H1 (cell line): Measurements from ENCODE around the gene PHAX. TPM values are rescaled to one million over a fixed set of nuclear protein-coding genes. Genes with fewer than 3 reads are reported as not detected.

Source experiments
- BCL11A ChIP-seq, 2 experiments: IDR thresholded peaks; one replicate each; pipeline ENCODE4 v1.6.1; 2011; ENCODE audit warnings: low read depth in 2 of 2, low read length in 2 of 2, mild to moderate bottlenecking in 2 of 2
- GTF2F1 ChIP-seq: IDR thresholded peaks from 2 replicates; pipeline ENCODE4 v1.6.1; 2012; ENCODE audit warnings: low read depth, low read length, improper control_type of control experiment, borderline replicate concordance
- HDAC2 ChIP-seq, 2 experiments: fragments of 300-600 bp in 1 of 2; sonication (generic) in 1 of 2; IDR thresholded peaks; 2 replicates each; pipeline ENCODE4 v1.6.1; 2011 to 2012; ENCODE audit warnings: low read depth in 2 of 2, low read length in 2 of 2, mild to moderate bottlenecking in 2 of 2, moderate library complexity in 2 of 2, borderline replicate concordance in 1 of 2, inconsistent platforms in 1 of 2
- POU5F1 ChIP-seq: IDR thresholded peaks from 2 replicates; pipeline ENCODE4 v1.6.1; 2011; ENCODE audit warnings: low read depth, mild to moderate bottlenecking, low read length, moderate library complexity
- RNF2 ChIP-seq: fragments of 200-900, 300-1000 bp; sonication (generic); IDR thresholded peaks from 2 replicates; pipeline ENCODE4 v1.7.1; 2016; ENCODE audit warnings: borderline replicate concordance, low read depth, mild to moderate bottlenecking, antibody characterized with exemption, low read length; ENCODE audit not compliant: poor library complexity, severe bottlenecking; ENCODE audit errors: missing control alignments
- SAP30 ChIP-seq: fragments of 300-600 bp; sonication (generic); IDR thresholded peaks from 2 replicates; pipeline ENCODE4 v1.7.1; 2012; ENCODE audit warnings: low read length, moderate library complexity, mild to moderate bottlenecking, inconsistent platforms; ENCODE audit not compliant: insufficient read depth, insufficient replicate concordance
- SIRT6 ChIP-seq: IDR thresholded peaks from one replicate; pipeline ENCODE4 v1.7.1; 2012; ENCODE audit warnings: low read length, inconsistent platforms
- SP1 ChIP-seq: IDR thresholded peaks from 2 replicates; pipeline ENCODE4 v1.6.1; 2011; ENCODE audit warnings: low read depth, low read length
- SP4 ChIP-seq: IDR thresholded peaks from 2 replicates; pipeline ENCODE4 v1.6.1; 2012; ENCODE audit warnings: low read length, inconsistent platforms
- TAF7 ChIP-seq: optimal IDR thresholded peaks from 2 replicates; pipeline ENCODE3; 2011; ENCODE audit warnings: low read depth, mild to moderate bottlenecking, inconsistent platforms, low read length, moderate library complexity, borderline replicate concordance
- polyA plus RNA-seq, 7 experiments: library from polyadenylated mRNA; depleted of rRNA in 3 of 7; stranded (reverse) in 5 of 7; unstranded in 2 of 7; fragments of >200 nt in 5 of 7; fragments of 200-250 nt in 2 of 7; gene quantifications; 1 replicate in 5 of 7; 2 replicates in 1 of 7; 4 replicates in 1 of 7; pipeline versions ENCODE4 v1.2.1 to v1.2.3, GENCODE V29; 2011 to 2013; ENCODE audit warnings: missing spikeins in 2 of 7, mixed read lengths in 2 of 7
- total RNA-seq: library from RNA; stranded (reverse); fragmentation: NEBNext Ultra II Directional; extraction: Animal tissue kit (Norgen Biotek cat#: 25700); gene quantifications from 2 replicates; pipeline ENCODE4 v1.2.1, GENCODE V29; 2021

The PHAX gene
- total and polyA plus RNA-seq, 2 of the 8 experiments (the other 6 are each of a cell fraction or from before 2014, with no cell fraction given), result 32.1 to 59.5 TPM

DNA sequence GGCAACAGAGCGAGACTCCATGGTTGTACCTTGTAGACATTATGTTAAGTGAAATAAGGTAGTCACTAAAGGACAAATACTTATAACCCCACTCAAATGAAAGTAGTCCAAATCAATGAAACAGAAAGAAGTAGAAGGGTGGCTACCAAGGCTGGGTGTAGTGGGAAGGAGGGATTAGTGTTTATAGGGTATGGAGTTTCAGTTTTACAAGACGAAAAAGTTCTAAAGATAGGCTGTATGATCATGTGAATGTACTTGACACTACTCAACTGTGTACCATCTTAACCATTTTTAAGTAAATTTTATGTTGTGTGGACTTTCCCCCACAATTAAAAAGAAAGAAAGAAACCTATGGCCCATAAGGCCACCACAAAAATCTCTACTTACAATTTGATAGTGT lies 37.9 kb upstream of the PHAX start (continued):
- TF ChIP-seq BCL11A (IDR thresholded peaks at IDR 0.05; ENCODE audit: low read depth in 2 of 2, low read length in 2 of 2), result no peak
- no peak for TF ChIP-seq TAF7
- no peak for TF ChIP-seq SP1
- no peak for TF ChIP-seq HDAC2 (IDR thresholded peaks at IDR 0.05; ENCODE audit: borderline replicate concordance in 1 of 2, low read depth in 2 of 2, low read length in 2 of 2)
- TF ChIP-seq SP4, result no peak
- no peak for TF ChIP-seq POU5F1
- no peak for TF ChIP-seq SIRT6
- TF ChIP-seq SAP30, result no peak
- no peak for TF ChIP-seq GTF2F1
- no peak for TF ChIP-seq RNF2
